GM21723 (cell line): ENCODE measurements around the gene ZNRF3.
"Not testable (repeated sequence)": the region's sequence is repeated elsewhere in the genome, so short reads cannot be mapped to it uniquely, and the experiment has no call there.

Experiments
- ATAC-seq: cut with Tn5 transposase; IDR thresholded peaks from one replicate; pipeline ENCODE4 v1.9.1; 2021; ENCODE audit warnings: mild to moderate bottlenecking, moderate library complexity; ENCODE audit not compliant: unreplicated experiment

ZNRF3 gene

DNA sequence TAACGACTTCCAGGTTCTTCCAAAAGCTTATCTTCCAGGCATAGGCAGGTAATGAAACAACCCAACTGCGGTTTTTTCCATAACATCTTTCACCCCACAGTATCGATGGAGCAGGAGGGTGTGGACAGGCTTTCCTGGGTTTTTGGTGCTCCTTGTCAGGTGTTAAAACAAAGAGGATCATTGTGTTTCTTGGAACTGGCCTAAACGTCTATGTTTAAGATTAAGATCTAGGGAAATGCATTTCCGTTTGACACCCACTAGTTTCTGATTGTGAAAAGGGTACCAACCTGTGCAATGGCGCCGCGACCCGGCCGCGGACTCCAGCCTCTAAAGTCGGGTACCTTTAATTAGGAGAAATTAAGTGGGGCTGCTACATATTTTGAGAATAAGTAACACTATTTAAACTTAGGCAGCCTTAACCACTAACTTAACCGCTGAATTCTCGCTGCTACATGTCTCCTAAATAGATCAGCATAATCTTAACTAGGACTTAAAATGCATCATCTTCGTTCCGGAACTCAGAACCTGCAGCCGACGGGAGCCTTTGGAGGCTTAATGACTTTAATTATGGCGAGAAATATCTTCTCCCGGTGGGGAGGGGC is 146.7 kb downstream of the ZNRF3 start:
- ATAC-seq: no peak

GRCh38 chr22:29030618-29031226 is 147.3 kb downstream of the ZNRF3 start:
- ATAC-seq: no peak

DNA sequence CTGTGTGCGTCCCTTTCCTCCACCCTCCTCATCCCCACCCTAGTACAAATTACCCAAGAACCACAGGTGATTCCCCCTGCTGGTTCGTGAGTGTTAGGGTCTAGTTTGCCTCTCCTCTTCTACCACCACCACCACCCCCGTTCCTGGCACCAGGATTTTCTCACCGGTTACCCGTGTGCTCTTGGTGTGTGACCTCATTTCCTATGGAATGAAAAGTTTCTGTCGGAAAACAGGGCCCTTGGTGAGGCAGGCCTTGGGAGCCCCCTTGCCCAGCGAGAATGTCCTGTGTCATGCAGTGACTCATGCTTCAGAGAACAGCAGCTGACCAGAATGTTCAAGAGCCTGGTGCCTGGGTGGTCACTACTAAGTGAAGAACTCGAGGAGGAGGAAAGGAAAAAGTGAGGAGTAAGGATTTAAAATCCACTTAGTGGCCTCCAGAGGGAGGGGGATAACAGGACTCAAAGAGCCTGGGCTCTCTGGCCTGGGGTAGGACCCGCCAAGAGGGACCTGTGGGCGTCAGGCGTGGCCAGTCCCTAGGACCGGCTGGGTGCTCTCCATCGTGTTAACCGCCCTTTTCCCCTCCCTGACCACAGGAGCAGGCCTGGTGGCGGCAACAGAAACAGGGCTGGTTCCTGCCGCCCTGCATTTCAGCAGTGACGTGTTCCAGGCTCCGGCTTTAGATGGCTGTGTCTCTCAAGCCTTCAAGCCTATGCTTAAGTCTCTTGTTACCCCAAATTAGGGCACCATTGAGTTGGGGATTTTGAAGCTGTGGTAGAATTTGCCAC is 148.0 kb downstream of the ZNRF3 start:
- ATAC-seq: no peak

DNA sequence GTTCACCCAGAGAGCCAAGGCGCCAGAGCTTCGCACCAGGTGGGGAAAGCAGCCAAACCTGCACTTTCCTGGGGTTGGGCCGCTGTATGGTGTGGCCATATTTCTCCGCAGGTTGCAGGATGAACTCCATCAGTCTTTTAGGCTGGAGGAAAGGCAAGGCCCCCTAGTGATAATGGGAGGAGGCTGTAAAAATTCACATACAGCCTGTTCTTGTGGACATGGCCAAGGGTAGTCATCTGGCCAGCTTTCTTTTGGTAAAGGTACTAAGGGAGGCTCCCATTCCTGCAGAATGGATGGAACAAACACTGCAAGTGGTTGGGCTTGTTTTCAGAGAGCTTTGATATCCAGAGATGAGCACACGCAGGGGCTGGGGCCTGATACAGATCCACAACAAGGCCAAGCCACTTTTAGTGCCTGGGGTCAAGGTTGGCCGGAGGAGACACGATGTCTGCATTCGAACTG is 148.7 kb downstream of the ZNRF3 start:
- ATAC-seq: no peak

GRCh38 chr22:29032584-29032983 is 149.2 kb downstream of the ZNRF3 start:
- ATAC-seq: no peak

- ATAC-seq: no peak
Observed at GRCh38 chr22:29037340-29037932, 154.1 kb downstream of the ZNRF3 start.

- no peak for ATAC-seq
Observed at GRCh38 chr22:29039148-29039547, 155.8 kb downstream of the ZNRF3 start.

DNA sequence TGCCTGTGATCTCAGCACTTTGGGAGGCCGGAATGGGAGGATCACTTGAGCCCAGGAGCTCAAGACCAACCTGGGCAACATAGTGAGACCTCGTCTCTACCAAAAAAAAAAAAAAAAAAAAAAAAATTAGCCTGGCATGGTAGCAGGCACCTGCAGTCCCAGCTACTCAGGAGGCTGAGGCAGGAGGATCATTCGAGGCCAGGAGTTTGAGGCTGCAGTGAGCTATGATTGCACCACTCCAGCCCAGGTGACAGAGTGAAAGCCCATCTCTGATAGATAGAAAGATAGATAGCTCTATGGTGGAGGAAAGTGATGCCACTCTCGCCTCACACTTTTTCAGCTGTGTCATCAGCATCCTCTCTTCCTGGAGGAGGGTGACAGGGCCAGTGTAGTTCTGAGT is 156.3 kb downstream of the ZNRF3 start:
- ATAC-seq: not testable (repeated sequence)

DNA sequence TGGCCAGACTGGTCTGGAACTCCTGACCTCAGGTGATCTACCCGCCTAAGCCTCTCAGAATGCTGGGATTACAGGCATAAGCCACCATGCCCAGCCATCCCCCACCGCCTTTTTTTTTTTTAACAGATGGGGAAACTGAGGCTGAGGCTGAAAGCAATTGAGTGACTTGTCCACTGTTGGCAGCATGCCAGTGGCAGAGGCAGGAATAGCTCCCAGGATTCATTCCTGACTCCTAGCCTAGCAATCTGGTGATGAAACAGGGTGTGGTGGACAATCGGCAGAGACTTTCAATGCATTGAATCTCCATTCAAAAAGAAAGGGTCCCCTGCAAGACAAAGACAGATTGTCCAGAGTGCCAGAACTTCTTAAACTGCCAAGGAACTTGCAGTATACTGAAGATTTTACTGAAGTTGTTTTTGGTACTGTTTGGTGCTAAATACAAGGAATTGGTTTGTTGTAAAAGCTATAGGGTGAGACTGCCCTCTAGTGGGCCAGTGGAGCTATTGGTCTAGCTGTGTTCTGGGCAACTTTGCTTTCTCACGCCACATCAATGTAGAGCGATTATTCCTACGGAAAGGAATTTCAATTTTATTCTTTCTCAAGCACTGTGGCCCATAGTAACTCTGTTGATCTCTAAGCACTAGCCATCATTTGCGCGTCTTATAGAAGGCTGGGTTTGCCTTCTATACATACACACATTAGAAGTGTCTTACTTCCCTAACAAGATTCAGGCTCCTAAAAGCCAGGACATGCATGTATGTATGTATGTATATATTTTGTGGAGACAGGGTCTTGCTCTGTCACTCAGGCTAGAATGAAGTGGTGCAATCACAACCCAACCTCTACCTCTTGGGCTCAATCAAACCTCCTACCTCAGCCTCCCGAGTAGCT is 157.3 kb downstream of the ZNRF3 start:
- ATAC-seq: no peak

DNA sequence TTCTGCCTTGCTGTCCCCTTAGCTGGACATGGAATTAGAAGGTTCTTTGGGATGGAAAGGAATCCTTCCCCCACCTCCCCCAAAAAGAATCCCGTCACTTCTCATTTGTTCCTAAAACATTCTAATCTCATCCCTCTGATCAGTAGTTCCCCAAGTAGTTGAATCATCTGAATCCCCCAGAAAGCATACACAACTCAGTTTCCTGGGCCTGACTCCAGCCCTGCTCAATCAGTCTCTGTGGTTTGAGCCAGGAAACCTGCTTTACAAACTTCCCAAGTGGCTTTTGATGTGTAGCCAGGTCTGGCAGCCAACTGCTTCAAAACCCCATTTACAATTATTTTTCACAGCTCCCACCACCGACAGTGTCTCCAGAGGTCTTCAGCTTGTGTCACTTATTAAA is 158.0 kb downstream of the ZNRF3 start:
- no peak for ATAC-seq

GRCh38 chr22:29043906-29044575 is 160.7 kb downstream of the ZNRF3 start:
- no peak for ATAC-seq

- no peak for ATAC-seq
Observed at GRCh38 chr22:29044657-29045176, 161.3 kb downstream of the ZNRF3 start.

GRCh38 chr22:29048822-29049654 is 165.7 kb downstream of the ZNRF3 start:
- no peak for ATAC-seq

DNA sequence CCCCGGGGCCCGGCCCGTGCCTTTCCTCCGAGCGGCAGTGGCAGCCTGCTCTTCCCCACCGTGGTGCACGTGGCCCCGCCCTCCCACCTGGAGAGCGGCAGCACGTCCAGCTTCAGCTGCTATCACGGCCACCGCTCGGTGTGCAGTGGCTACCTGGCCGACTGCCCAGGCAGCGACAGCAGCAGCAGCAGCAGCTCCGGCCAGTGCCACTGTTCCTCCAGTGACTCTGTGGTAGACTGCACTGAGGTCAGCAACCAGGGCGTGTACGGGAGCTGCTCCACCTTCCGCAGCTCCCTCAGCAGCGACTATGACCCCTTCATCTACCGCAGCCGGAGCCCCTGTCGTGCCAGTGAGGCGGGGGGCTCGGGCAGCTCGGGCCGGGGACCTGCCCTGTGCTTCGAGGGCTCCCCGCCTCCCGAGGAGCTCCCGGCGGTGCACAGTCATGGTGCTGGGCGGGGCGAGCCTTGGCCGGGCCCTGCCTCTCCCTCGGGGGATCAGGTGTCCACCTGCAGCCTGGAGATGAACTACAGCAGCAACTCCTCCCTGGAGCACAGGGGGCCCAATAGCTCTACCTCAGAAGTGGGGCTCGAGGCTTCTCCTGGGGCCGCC is 166.4 kb downstream of the ZNRF3 start:
- ATAC-seq: no peak

GRCh38 chr22:29050457-29050856 is 167.1 kb downstream of the ZNRF3 start:
- no peak for ATAC-seq

DNA sequence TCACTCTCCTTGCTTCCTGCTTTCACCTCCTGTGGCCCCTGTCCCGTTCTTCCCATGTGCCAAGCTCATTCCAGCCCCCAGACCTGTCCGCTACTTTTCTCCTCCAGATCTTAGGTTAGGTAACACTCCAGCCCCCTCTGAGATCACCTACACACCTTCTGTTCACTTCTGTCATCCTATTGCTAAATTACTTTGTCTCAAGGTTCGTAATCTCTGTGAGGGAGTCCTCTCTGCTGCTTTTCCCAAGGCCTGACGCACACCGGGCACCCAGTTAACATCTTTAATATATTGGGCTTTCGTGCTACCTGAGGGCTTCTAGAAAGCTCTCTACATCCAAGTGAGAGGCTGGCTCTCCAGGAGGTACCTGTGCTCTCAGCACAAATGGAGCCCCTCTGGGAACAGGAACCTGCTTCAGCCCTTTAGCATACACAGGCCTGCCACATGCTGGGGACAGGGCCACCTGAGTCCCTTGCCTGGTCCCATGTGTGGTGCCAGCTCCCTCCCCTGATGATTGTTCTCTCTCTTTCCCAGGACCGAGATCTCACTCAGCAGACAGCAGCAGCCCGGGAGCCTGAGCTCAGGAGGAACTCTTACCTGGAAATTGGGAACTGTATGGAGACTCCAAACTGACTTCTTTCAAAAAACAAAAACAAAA is 169.8 kb downstream of the ZNRF3 start:
- no peak for ATAC-seq

DNA sequence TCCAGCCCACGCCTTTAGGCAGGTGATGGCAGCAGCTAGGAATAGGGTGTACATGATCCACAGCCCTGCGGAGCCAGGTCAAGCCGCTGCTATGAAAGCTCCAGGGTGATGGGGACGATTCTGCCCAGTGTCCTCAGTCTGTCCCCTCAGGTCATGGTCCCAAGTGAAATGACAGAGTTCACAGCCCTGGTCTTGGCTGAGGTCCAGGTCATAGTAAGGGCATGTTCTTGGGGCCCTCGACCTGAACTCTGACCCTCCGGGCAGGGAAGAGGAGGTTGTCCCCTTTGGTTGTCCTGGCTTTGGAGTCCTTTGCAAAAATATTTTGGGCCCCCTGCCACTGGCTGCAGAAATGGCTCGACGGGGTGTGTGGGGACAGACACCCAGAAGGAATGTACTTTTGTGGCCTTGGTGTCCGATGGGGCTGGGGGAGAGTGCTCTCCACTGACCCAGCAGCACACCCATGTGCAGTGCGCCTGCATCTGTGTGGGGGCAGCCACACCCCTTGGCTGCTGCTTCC is 170.9 kb downstream of the ZNRF3 start:
- no peak for ATAC-seq
